Measurements from ENCODE around the gene TESMIN. TPM values are rescaled to one million over a fixed set of nuclear protein-coding genes. Genes with fewer than 3 reads are reported as not detected.

Gene TESMIN
- total and polyA plus RNA-seq, 2 of the 4 experiments (the other 2 are of a cell fraction), result 0.90 to 2.2 TPM

DNA sequence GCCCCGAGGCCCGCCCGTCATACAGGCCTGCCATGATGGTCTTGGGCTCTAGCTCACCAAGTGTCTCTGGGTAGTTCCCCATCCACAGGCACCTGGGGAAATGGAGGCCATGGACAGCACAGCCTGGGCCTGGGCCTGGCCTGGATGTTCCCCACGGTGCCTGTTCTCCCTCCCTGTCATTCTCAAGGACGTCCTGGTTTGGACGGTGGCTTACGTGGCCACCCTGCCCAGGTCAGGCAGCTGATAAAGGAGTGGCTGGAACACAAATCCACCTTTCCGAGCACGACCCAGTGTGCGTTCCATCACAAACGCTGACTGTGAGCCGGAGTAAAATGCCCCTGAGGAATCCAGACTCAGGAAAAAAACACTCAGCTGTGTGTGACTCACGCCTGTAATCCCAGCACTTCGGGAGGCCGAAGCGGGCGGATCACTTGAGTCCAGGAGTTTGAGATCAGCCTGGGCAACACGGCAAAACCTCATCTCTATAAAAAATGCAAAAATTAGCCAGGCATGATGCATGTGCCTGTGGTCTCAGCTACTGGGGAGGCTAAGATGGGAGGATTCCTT is 41.2 kb upstream of the TESMIN start:
- Histone ChIP-seq H4K8ac (ENCODE audit: low read depth in 2 of 2, low read length in 2 of 2) (no peak overlapping the region), H3K36me3 (ENCODE audit: control insufficient read depth, insufficient read depth, low read length) (peaks cover 38% of the 10 kb centered on the region), H2AK9ac (replicated peaks; ENCODE audit: low read depth, low read length, poor library complexity) (peak overlapping the region; percentile 26), H2AK5ac (ENCODE audit: low read depth, low read length) (no peak overlapping the region), H2BK20ac (ENCODE audit: low read depth, low read length) (no peak overlapping the region), H3K27ac (ENCODE audit: insufficient read depth, low read length) (no peak overlapping the region), H4K5ac (ENCODE audit: low read depth, low read length) (no peak overlapping the region), H3K9me3 (ENCODE audit: control insufficient read depth, insufficient read depth, low read length) (no peaks in the 10 kb centered on the region), H3K23ac (ENCODE audit: low read depth, low read length) (no peak overlapping the region), H3K79me1 (ENCODE audit: low read depth in 1 of 2, low read length in 2 of 2) (peaks cover 0 to 3% of the 10 kb centered on the region in 2 experiments; a peak in 1 of 4 replicates), H3K4ac (ENCODE audit: low read depth, low read length) (no peak overlapping the region), H2BK15ac (ENCODE audit: low read depth, low read length) (no peak overlapping the region), H2BK120ac (ENCODE audit: low read depth, low read length) (no peak overlapping the region), H3K27me3 (ENCODE audit: control insufficient read depth, insufficient read depth, low read length) (no peaks in the 10 kb centered on the region), H2BK5ac (ENCODE audit: low read depth, low read length, poor library complexity, severe bottlenecking) (no peak overlapping the region), H4K91ac (ENCODE audit: insufficient read depth, low read depth, low read length) (no peak overlapping the region), H3K56ac (ENCODE audit: extremely low read depth, insufficient read depth, low read length) (no peak overlapping the region), H4K20me1 (ENCODE audit: insufficient read depth, low read length) (no peaks in the 10 kb centered on the region), H2AFZ (replicated peaks; ENCODE audit: low read length, poor library complexity) (peak overlapping the region; percentile 41), H3K4me2 (ENCODE audit: low read depth, low read length) (no peak overlapping the region), H3K4me3 (ENCODE audit: insufficient read depth, low read depth, low read length) (no peak overlapping the region), H3K9me1 (ENCODE audit: insufficient read depth, low read length) (0 out of 2 replicates have a peak, but pooled peaks cover 2% of the 10 kb centered on the region), H3K9ac (ENCODE audit: low read depth, low read length) (no peak overlapping the region), H3K4me1 (ENCODE audit: control insufficient read depth, insufficient read depth, low read length) (no peaks in the 10 kb centered on the region), H3K18ac (ENCODE audit: low read depth, low read length) (no peak overlapping the region), H3K14ac (replicated peaks; ENCODE audit: low read depth, low read length) (no peak overlapping the region)
- TF ChIP-seq MXI1 (IDR thresholded peaks at IDR 0.05; ENCODE audit: borderline replicate concordance, low read depth, low read length) (no peak), FOS (IDR thresholded peaks at IDR 0.05; ENCODE audit: low read depth, low read length) (no peak), CEBPB (IDR thresholded peaks at IDR 0.05; ENCODE audit: low read depth, low read length) (no peak), POLR2A (IDR thresholded peaks at IDR 0.05; ENCODE audit: low read depth, low read length) (no peak), SMC3 (IDR thresholded peaks at IDR 0.05; ENCODE audit: low read depth, low read length) (no peak), RCOR1 (IDR thresholded peaks at IDR 0.05; ENCODE audit: insufficient replicate concordance, low read length) (no peak), MAZ (IDR thresholded peaks at IDR 0.05; ENCODE audit: borderline replicate concordance, low read depth, low read length) (no peak)
- TF ChIP-seq, protein P1, sequence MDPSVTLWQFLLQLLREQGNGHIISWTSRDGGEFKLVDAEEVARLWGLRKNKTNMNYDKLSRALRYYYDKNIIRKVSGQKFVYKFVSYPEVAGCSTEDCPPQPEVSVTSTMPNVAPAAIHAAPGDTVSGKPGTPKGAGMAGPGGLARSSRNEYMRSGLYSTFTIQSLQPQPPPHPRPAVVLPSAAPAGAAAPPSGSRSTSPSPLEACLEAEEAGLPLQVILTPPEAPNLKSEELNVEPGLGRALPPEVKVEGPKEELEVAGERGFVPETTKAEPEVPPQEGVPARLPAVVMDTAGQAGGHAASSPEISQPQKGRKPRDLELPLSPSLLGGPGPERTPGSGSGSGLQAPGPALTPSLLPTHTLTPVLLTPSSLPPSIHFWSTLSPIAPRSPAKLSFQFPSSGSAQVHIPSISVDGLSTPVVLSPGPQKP (IDR thresholded peaks at IDR 0.05; ENCODE audit: borderline replicate concordance, low read depth, low read length), result no peak
- TF ChIP-seq, protein P2, sequence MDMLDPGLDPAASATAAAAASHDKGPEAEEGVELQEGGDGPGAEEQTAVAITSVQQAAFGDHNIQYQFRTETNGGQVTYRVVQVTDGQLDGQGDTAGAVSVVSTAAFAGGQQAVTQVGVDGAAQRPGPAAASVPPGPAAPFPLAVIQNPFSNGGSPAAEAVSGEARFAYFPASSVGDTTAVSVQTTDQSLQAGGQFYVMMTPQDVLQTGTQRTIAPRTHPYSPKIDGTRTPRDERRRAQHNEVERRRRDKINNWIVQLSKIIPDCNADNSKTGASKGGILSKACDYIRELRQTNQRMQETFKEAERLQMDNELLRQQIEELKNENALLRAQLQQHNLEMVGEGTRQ (IDR thresholded peaks at IDR 0.05; ENCODE audit: low read depth, low read length), result no peak
- DNase-seq (peak; percentile 4), ATAC-seq (ENCODE audit: low read depth) (no peak)
- POLR2A ChIA-PET (ENCODE audit: unreplicated experiment), result no interaction called here
- BruUV-seq (replicated peaks), result no TSS peak
- intact Hi-C loops (cut with micrococcal nuclease) (no loop called here), in situ Hi-C loops (cut with MboI; ENCODE audit: low sequenced_read_pairs) (no loop called here), dilution Hi-C loops (cut with HindIII; ENCODE audit: low sequenced_read_pairs, unreplicated experiment) (no loop called here)
- CTCF ChIA-PET, result no interaction called here
- 96% methylated on average over 11 of the region's 18 CpGs; no CpG with 5 or more reads in 1 of the 2 experiments for WGBS, 2 experiments (ENCODE audit: extremely low coverage in 2 of 2, insufficient read length in 1 of 2)

Data from IMR-90 (cell line).